Activated CD8-positive, alpha-beta memory T cell treated with anti-CD3 and anti-CD28 coated beads, Interleukin-2, amount 50 U/mL, for 4 hours (primary cell): Measurements from ENCODE around the gene ETV6.
A peak's percentile ranks its signal among the peaks of the same experiment; 100 is the strongest.

ENCODE experiments used
- DNase-seq: peaks from one replicate; pipeline ENCODE4 v3.0.0-alpha.2; 2020

Gene ETV6

GRCh38 chr12:11763760-11764520 lies 114.5 kb downstream of the ETV6 start:
- no peak for DNase-seq

DNA sequence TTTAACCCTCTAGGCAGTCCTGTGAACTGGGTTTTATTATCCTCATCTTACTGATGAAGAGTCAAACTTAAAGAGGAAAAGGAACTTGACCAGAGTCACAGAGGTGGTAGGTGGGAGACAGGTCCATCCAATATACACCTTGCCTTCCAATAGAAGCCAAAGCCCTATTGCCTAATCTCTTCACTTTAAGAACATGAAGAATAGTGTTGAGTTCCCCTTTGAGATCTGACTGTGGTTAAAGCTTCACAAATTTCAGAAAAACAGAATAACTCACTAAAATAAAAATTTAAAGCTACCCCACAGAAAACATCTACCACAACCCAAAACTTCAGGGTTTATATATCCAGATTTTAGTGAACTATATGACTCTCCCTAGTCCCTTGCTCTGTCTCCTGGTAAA lies 115.4 kb downstream of the ETV6 start:
- DNase-seq: no peak

- DNase-seq: no peak
These were observed 115.9 kb downstream of the ETV6 start for GRCh38 chr12:11765421-11765816.

- peak; percentile 21 for DNase-seq
These were observed 116.6 kb downstream of the ETV6 start for GRCh38 chr12:11765817-11766794.

DNA sequence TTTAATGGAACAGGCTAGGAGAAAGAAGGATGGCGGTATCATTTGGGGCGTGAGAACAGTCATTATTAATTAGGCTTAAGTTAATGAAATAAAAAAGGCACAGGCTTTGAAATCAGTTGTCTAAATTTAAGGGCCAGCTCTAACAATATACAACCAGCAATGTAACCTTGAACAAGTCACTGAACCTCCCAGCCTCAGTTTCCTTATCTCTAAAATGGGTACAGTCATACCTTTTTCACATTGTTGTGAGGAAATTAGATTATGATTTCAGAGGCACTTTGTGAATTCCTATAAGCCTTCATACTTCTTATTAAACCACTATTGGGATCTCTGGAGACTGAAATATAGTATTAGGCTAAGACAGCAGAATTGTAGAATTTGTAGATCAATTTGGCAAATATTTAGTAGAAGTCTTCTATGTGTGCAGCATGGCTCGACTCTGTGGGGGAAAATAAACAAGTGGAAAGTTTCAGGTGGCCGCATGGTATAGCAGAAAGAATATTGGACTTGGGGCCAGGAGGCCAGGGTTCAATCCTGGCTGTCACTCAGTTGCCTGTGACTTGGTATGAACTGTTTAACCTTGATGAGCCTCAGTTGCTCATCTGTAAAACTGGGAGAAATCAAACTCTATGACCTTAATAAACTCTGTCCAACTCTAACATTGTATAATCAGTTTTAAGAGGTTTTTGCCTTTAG lies 117.7 kb downstream of the ETV6 start:
- DNase-seq: no peak

DNA sequence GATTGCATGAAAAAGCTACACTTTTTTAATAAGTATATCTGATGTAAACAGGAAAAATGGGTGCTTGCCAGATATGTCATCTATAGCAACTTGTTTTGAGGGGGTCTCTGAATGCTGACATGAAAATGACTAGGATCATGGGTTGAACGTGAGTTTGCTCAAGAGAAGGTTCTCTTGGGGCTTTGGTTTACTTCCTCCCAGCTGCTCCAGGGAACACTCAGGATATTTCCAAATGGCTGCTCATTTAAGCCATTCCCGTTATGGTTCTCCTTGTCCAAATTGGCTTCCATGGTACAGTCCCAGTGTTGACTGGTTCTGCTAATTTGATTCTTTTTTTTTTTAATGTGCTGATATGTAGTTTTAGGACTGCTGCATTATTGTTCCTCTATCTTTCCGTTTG lies 118.3 kb downstream of the ETV6 start:
- DNase-seq: no peak

DNA sequence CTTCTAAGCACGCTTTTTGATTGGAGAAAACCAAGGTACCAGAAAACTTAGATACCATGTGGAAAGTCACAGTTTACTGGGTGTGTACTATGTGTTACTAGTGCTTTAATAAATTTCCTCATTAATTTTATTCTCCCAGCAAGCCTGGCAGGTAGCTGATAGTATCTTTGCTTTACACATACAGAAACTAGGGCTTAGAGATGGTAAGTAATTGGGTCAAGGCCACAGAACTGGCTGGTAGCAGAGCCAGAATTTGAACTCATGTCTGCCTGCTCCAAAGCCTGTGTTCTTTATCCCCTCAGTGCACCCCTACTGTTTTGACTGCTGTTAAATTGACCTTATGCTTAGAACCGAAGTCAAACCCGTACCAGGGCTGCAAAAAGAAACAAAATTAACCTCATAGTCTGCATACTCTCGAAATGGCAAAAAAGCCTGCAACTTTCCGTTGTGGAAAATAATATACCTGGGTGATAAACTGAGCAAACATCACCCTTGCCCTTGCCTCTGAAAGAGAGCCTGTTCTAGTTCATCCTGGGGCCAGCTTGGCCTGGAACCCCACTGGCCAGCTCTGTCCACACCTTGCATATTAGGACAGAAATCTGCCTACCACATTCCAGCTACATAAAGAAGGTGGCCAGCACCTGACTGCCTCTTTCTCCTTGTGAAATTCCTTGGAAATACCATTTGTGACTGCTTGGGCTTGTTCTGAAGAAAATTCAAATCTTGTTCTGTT lies 118.9 kb downstream of the ETV6 start:
- no peak for DNase-seq

- DNase-seq: no peak
These were observed 120.4 kb downstream of the ETV6 start for GRCh38 chr12:11769723-11770514.

DNA sequence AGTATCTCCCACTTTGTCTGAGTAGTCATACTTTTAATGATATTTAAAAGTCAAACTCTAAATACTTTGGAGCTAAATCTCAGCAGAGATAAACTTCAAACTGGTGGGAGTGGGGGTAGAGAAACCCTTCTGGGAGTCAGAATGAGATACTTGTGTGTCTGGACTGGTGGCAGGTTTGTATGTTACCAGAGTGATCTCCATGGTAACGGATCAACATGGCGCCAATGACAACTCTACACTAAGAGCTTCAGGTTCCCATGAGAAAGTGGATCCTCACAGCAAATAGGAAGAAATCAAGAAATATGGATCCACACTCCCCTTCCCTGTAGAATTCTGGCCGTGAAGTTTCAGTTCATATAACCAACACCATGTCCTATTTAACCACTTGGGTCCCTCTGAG lies 121.9 kb downstream of the ETV6 start:
- no peak for DNase-seq

- DNase-seq: no peak
These were observed 122.5 kb downstream of the ETV6 start for GRCh38 chr12:11771895-11772502.

GRCh38 chr12:11773889-11774677 lies 124.6 kb downstream of the ETV6 start:
- DNase-seq: no peak

DNA sequence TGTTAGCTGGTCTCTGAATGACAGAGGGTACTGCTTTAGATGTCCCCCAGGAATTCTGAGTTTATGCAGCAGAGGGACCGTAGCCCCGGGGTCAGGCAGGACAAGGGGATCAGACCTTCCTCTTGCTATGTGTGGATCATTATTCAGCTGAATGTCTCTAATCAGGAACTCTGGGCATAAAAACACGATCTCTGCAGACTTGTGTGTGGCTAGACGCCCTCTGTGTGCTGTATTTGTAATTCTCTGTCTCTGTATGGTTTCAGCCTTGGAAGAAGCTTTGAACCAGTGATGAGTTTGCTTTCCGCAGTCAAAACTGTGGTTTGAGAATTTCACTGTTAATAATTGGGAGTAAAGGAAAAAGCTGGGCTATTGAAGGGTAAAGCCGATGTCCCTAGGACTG lies 125.3 kb downstream of the ETV6 start:
- no peak for DNase-seq

DNA sequence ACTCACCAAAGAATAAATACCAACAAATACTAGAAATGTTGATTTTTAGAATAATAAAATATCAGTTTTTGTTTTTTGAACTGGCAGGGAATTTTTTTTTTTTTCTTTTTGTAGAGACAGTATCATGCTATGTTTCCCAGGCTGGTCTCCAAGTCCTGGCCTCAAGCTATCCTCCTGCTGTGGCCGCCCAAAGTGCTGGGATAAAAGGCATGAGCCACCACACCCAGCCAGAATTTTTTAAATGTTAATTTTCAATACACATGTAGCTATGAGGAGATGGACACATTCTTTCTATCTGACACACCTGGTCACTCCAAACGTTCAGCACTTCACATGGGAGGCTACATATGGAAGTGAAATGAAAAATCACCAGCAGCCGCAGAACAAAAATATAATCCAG lies 126.8 kb downstream of the ETV6 start:
- DNase-seq: no peak

GRCh38 chr12:11777451-11777850 lies 128.0 kb downstream of the ETV6 start:
- DNase-seq: no peak

GRCh38 chr12:11777962-11778361 lies 128.5 kb downstream of the ETV6 start:
- no peak for DNase-seq

DNA sequence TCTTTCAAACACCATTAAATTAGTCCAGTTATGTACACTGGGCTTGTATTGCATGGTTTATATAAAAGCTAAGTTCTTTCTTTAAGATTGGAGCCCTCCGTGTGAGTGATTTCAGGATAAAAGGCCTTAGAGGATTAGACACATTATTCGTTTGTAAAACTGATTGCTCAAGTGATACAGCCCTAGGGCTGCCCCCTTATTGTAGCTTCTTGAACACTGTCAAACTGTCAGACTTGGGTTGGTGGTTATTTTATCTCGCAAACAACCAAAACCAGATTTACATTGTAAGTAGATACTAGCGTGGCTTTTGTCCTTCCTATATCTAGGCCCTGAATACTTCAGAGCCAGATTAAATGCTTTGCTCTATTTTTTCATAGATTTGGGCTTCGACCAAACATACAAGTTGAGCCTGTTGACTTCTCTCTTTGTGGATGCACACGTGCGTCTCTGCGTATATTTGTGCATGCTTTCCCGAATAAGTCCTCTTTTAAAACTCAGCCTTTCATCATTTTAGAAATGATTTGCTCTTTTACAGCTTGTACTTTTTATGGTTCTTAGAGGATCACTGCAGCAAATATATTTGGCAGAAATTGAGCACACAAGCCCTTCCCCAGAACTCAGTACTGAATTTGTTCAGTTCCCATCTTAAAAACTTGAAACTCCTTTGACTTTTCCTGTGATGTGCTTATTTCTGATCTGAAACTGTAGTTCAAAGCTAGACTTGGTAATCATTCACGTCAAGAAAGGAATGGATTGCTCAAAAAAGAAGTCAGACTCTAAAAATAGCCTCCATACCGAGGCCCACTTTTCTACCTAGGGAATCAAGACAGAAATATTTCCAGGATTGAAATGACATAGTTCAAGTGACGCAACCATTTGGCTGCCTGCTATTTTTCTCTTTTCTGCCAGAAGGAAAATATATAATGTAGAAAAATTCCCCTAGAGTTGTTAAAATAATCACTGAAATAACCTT lies 129.5 kb downstream of the ETV6 start:
- DNase-seq: no peak

GRCh38 chr12:11780521-11781101 lies 131.1 kb downstream of the ETV6 start:
- DNase-seq: no peak

DNA sequence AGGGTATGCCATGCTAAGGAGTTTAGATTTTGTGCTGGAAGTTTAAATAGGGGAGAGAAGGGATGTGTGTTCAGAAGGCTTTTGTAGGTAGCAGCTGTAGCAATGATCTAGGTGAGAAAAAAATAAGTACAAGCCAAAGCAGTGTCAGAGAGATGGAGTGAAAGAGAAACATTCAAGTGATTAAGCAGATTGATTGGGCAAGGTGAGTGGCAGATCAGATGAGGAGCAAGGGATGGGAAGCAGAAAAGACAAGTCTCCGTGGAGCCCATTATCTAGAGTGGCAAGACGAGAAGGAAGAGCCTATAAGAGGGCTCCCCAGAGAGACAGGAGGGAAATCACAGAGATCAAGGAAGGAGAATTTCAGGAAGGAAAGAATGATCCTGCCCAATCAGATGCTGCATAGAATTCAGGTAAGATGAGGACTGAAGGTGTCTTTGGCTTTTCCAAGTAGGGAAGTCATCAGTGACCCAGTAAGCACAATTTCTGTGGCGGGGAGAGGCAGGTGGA lies 133.5 kb downstream of the ETV6 start:
- DNase-seq: no peak

- DNase-seq: no peak
These were observed 136.2 kb downstream of the ETV6 start for GRCh38 chr12:11785712-11786111.
